Activated T-helper 9 cell treated with anti-CD3 and anti-CD28 coated beads, Interleukin-2, amount 50 U/mL, for 16 hours (primary cell): ENCODE results near the gene ST6GALNAC4.
"Not testable (repeated sequence)": the region's sequence is repeated elsewhere in the genome, so short reads cannot be mapped to it uniquely, and the experiment has no call there.

Source experiments
- DNase-seq: peaks from one replicate; pipeline ENCODE4 v3.0.0-alpha.2; 2020; ENCODE audit warnings: low read depth

ST6GALNAC4 gene

GRCh38 chr9:127885508-127886281, 31.1 kb downstream of the ST6GALNAC4 start:
- DNase-seq = no peak

GRCh38 chr9:127884976-127885490, 31.8 kb downstream of the ST6GALNAC4 start:
- no peak for DNase-seq

GRCh38 chr9:127884427-127884911, 32.4 kb downstream of the ST6GALNAC4 start:
- no peak for DNase-seq

- no peak for DNase-seq
Observed at GRCh38 chr9:127883959-127884358, 32.9 kb downstream of the ST6GALNAC4 start.

GRCh38 chr9:127881715-127882114, 35.1 kb downstream of the ST6GALNAC4 start:
- DNase-seq = not testable (repeated sequence)

GRCh38 chr9:127880143-127880542, 36.7 kb downstream of the ST6GALNAC4 start:
- DNase-seq = no peak

- no peak for DNase-seq
Observed at GRCh38 chr9:127878652-127879390, 38.0 kb downstream of the ST6GALNAC4 start.

GRCh38 chr9:127878001-127878651, 38.7 kb downstream of the ST6GALNAC4 start:
- DNase-seq = no peak

- no peak for DNase-seq
Observed at GRCh38 chr9:127877566-127877998, 39.3 kb downstream of the ST6GALNAC4 start, which contains the start of gene AK1. AK1 (minus strand) TSS chr9:127877675; CDS start chr9:127874617, 3,058 bp downstream.

- no peak for DNase-seq
Observed at GRCh38 chr9:127876764-127877562, 39.9 kb downstream of the ST6GALNAC4 start.

- DNase-seq = no peak
Observed at GRCh38 chr9:127876026-127876763, 40.6 kb downstream of the ST6GALNAC4 start.

- no peak for DNase-seq
Observed at GRCh38 chr9:127875306-127875966, 41.4 kb downstream of the ST6GALNAC4 start.

- no peak for DNase-seq
Observed at GRCh38 chr9:127874301-127875221, 42.3 kb downstream of the ST6GALNAC4 start.

- DNase-seq = no peak
Observed at GRCh38 chr9:127873886-127874285, 43.0 kb downstream of the ST6GALNAC4 start.

- DNase-seq = no peak
Observed at GRCh38 chr9:127873223-127873691, 43.6 kb downstream of the ST6GALNAC4 start.

GRCh38 chr9:127872369-127873222, 44.2 kb downstream of the ST6GALNAC4 start:
- no peak for DNase-seq

- no peak for DNase-seq
Observed at GRCh38 chr9:127871531-127871930, 45.3 kb downstream of the ST6GALNAC4 start.

- no peak for DNase-seq
Observed at GRCh38 chr9:127870887-127871286, 46.0 kb downstream of the ST6GALNAC4 start.
